HepG2 (cell line): Measurements from ENCODE around the gene TFEB. TPM values are rescaled to one million over a fixed set of nuclear protein-coding genes. Genes with fewer than 3 reads are reported as not detected.

ENCODE experiments used
- ATAC-seq: fragments of 200-7000 bp; cut with Tn5 transposase; 3 replicates; pipeline ENCODE4 v1.9.1; 2020; ENCODE audit warnings: mild to moderate bottlenecking, moderate library complexity
- BruUV-seq: library from RNA; stranded (reverse); fragments of 400-500 nt; replicated peaks from 2 replicates; lab custom pipeline; 2021; lab: Mats Ljungman, UMichigan
- CTCF ChIA-PET: fragments of 300-600 bp; formaldehyde crosslinking; extraction: SDS; loops from one replicate; lab custom pipeline; 2021; ENCODE audit warnings: low total read pairs, inconsistent platforms, low intra/inter-chr PET ratio; lab: Yijun Ruan, JAX
- POLR2A ChIA-PET: fragments of 350-600 bp; sonication (Branson Sonifier 250); formaldehyde crosslinking; loops from one replicate; lab custom pipeline; 2020; ENCODE audit warnings: antibody characterized with exemption, inconsistent platforms; lab: Yijun Ruan, JAX
- DNase-seq: peaks from one replicate; pipeline ENCODE4 v3.0.0-alpha.2; 2015; ENCODE audit warnings: low spot score
- FAIRE-seq: peaks from 3 replicates; lab custom pipeline; 2011; peaks lifted over from hg19 to GRCh38; lab: Jason Lieb, UNC
- H2AFZ ChIP-seq: one replicate; pipeline ENCODE4 v1.6.1; 2011; ENCODE audit warnings: low read length, inconsistent platforms
- H3K27ac ChIP-seq: fragments of 300-600 bp; 3 replicates; pipeline ENCODE4 v1.8.0; 2011; ENCODE audit warnings: mixed run types, mild to moderate bottlenecking, mixed read lengths, low read length, inconsistent platforms; ENCODE audit not compliant: insufficient read depth; ENCODE audit errors: extremely low read length
- H3K27me3 ChIP-seq, 2 experiments: fragments of 200-600 bp in 1 of 2; 2 replicates in 1 of 2; 3 replicates in 1 of 2; pipeline versions ENCODE4 v1.6.0 to v1.8.0; 2011; ENCODE audit warnings: low read length in 2 of 2, mild to moderate bottlenecking in 2 of 2, moderate library complexity in 2 of 2, inconsistent platforms in 1 of 2; ENCODE audit not compliant: insufficient read depth in 2 of 2, control insufficient read depth in 1 of 2
- H3K36me3 ChIP-seq, 2 experiments: fragments of 200-600 bp in 1 of 2; replicated peaks in 1 of 2; 2 replicates in 1 of 2; 3 replicates in 1 of 2; pipeline versions ENCODE4 v1.5.1 to v1.8.0; 2011; ENCODE audit warnings: low read length in 2 of 2, inconsistent platforms in 1 of 2; ENCODE audit not compliant: insufficient read depth in 2 of 2, control insufficient read depth in 1 of 2
- H3K4me1 ChIP-seq: 2 replicates; pipeline ENCODE4 v1.5.1; 2012; ENCODE audit warnings: low read length, inconsistent platforms; ENCODE audit not compliant: insufficient read depth
- H3K4me2 ChIP-seq: 2 replicates; pipeline ENCODE4 v1.6.0; 2011; ENCODE audit warnings: low read depth, low read length, inconsistent platforms
- H3K4me3 ChIP-seq, 3 experiments: fragments of 200-600 bp in 1 of 3; sonication (generic), shearing (Covaris generic) in 1 of 3; replicated peaks in 1 of 3; 2 replicates each; pipeline ENCODE4 v1.5.1; 2011 to 2016; ENCODE audit warnings: low read length in 3 of 3, inconsistent platforms in 2 of 3, low read depth in 2 of 3, mild to moderate bottlenecking in 2 of 3, control low read depth in 1 of 3, mixed read lengths in 1 of 3; ENCODE audit not compliant: insufficient read depth in 1 of 3
- H3K79me2 ChIP-seq: one replicate; pipeline ENCODE4 v1.6.1; 2011; ENCODE audit warnings: low read length, inconsistent platforms; ENCODE audit not compliant: insufficient read depth
- H3K9ac ChIP-seq: 2 replicates; pipeline ENCODE4 v1.6.0; 2011; ENCODE audit warnings: mild to moderate bottlenecking, low read depth, low read length, inconsistent platforms; ENCODE audit not compliant: insufficient read depth
- H3K9me3 ChIP-seq: 2 replicates; pipeline ENCODE4 v1.5.1; 2012; ENCODE audit warnings: mild to moderate bottlenecking, low read length
- H4K20me1 ChIP-seq: 2 replicates; pipeline ENCODE4 v1.6.0; 2011; ENCODE audit warnings: inconsistent platforms, mild to moderate bottlenecking, low read length, moderate library complexity; ENCODE audit not compliant: insufficient read depth
- ATF5 ChIP-seq: sonication (generic); formaldehyde crosslinking; IDR thresholded peaks from 2 replicates; pipeline ENCODE4 v1.4.0; 2020; ENCODE audit warnings: mild to moderate bottlenecking, low read depth, missing genetic modification reagents
- CBX5 ChIP-seq: sonication (generic); formaldehyde crosslinking; IDR thresholded peaks from 2 replicates; pipeline ENCODE4 v1.4.0; 2020; ENCODE audit warnings: missing genetic modification reagents, borderline replicate concordance
- CCDC6 ChIP-seq: sonication (generic); formaldehyde crosslinking; IDR thresholded peaks from 2 replicates; pipeline ENCODE4 v1.8.1; 2022; ENCODE audit warnings: mild to moderate bottlenecking, missing genetic modification reagents, moderate library complexity
- HNF1B ChIP-seq: sonication (generic); formaldehyde crosslinking; IDR thresholded peaks from 2 replicates; pipeline ENCODE4 v1.5.1; 2020; ENCODE audit warnings: mild to moderate bottlenecking, moderate library complexity, missing genetic modification reagents
- HNRNPK ChIP-seq: fragments of 200-400 bp; formaldehyde crosslinking; IDR thresholded peaks from 2 replicates; pipeline ENCODE4 v1.6.1; 2018; ENCODE audit warnings: low read length, low read depth, moderate library complexity, mild to moderate bottlenecking; ENCODE audit not compliant: poor library complexity, severe bottlenecking
- JUND ChIP-seq: sonication (generic); formaldehyde crosslinking; IDR thresholded peaks from 2 replicates; pipeline ENCODE4 v1.8.0; 2022; ENCODE audit warnings: mild to moderate bottlenecking, missing genetic modification reagents
- KAT8 ChIP-seq: IDR thresholded peaks from 2 replicates; pipeline ENCODE4 v1.6.1; 2016; ENCODE audit warnings: missing genetic modification reagents, missing compliant biosample characterization
- KLF11 ChIP-seq: IDR thresholded peaks from 2 replicates; pipeline ENCODE4 v1.6.1; 2016; ENCODE audit warnings: missing compliant biosample characterization
- MAZ ChIP-seq, 2 experiments: sonication (generic) in 1 of 2; formaldehyde crosslinking in 1 of 2; IDR thresholded peaks; 2 replicates each; pipeline versions ENCODE4 v1.5.0 to v1.6.1; 2012 to 2020; ENCODE audit warnings: low read depth in 2 of 2, mild to moderate bottlenecking in 2 of 2, borderline replicate concordance in 1 of 2, improper control_type of control experiment in 1 of 2, low read length in 1 of 2, missing genetic modification reagents in 1 of 2, moderate library complexity in 1 of 2
- RFXAP ChIP-seq: sonication (generic); formaldehyde crosslinking; IDR thresholded peaks from 2 replicates; pipeline ENCODE4 v1.4.0; 2020; ENCODE audit warnings: missing genetic modification reagents, borderline replicate concordance
- SNAPC5 ChIP-seq: sonication (generic); formaldehyde crosslinking; IDR thresholded peaks from 2 replicates; pipeline ENCODE4 v1.8.1; 2023; ENCODE audit warnings: mild to moderate bottlenecking, missing genetic modification reagents, borderline replicate concordance
- TP53 ChIP-seq: sonication (generic); formaldehyde crosslinking; conservative IDR thresholded peaks from 2 replicates; pipeline ENCODE4 v1.4.0; 2020; ENCODE audit warnings: missing genetic modification reagents
- ZBTB4 ChIP-seq: sonication (generic); formaldehyde crosslinking; IDR thresholded peaks from 2 replicates; pipeline ENCODE4 v1.4.0; 2020; ENCODE audit warnings: missing genetic modification reagents, mild to moderate bottlenecking, borderline replicate concordance
- ZNF260 ChIP-seq: sonication (generic); formaldehyde crosslinking; IDR thresholded peaks from 2 replicates; pipeline ENCODE4 v1.4.0; 2020; ENCODE audit warnings: missing genetic modification reagents, low read depth, mild to moderate bottlenecking, borderline replicate concordance
- ZNF501 ChIP-seq: sonication (generic); formaldehyde crosslinking; IDR thresholded peaks from 2 replicates; pipeline ENCODE4 v1.5.1; 2020; ENCODE audit warnings: mild to moderate bottlenecking, moderate library complexity, missing genetic modification reagents
- ZNF547 ChIP-seq: sonication (generic); formaldehyde crosslinking; IDR thresholded peaks from 2 replicates; pipeline ENCODE4 v1.5.1; 2020; ENCODE audit warnings: mild to moderate bottlenecking, missing genetic modification reagents
- ZNF639 ChIP-seq: conservative IDR thresholded peaks from 2 replicates; pipeline ENCODE4 v1.6.1; 2018; ENCODE audit warnings: missing genetic modification reagents
- WGBS: methylation state at CpG from one replicate; pipeline ENCODE4 v1.1.6; 2017; ENCODE audit warnings: low lambda C conversion rate; 5-methylcytosine and 5-hydroxymethylcytosine counted together
- in situ Hi-C: cut with HindIII; loops from 2 replicates; pipeline ENCODE4 v1.10.0; 2017; ENCODE audit warnings: low pct_unique_long_range_greater_than_20kb; ENCODE audit not compliant: extremely low pct_ligation_motif_present
- intact Hi-C: fragments of 100-400 bp; cut with micrococcal nuclease; formaldehyde crosslinking; loops from one replicate; pipeline ENCODE4 v1.10.0; 2022; ENCODE audit not compliant: unreplicated experiment
- polyA plus RNA-seq, 8 experiments: library from polyadenylated mRNA; depleted of rRNA in 3 of 8; stranded (reverse) in 7 of 8; unstranded in 1 of 8; fragments of >200 nt; fragmentation: Illumina TruSeq in 4 of 8; extraction: Trizol in 4 of 8; gene quantifications; 2 replicates each; pipeline versions ENCODE4 v1.2.1 to v1.2.3, GENCODE V29; 2011 to 2016; ENCODE audit warnings: low read depth in 4 of 8, missing spikeins in 1 of 8, mixed read lengths in 1 of 8; ENCODE audit not compliant: insufficient read depth in 1 of 8
- total RNA-seq, 5 experiments: library from RNA; depleted of rRNA; stranded (reverse); fragments of >200 nt; fragmentation: Illumina TruSeq; extraction: Trizol; gene quantifications; 2 replicates each; pipeline ENCODE4 v1.2.3, GENCODE V29; 2016; ENCODE audit warnings: low read depth in 1 of 5

Gene TFEB
- total and polyA plus RNA-seq, 2 of the 13 experiments (the other 11 are each of a cell fraction or from before 2014, with no cell fraction given), result 13.3 to 18.7 TPM

GRCh38 chr6:41641352-41641925 is 94.0 kb downstream of the TFEB start:
- Histone ChIP-seq H2AFZ (no peak overlapping the region), H3K27ac (no peak overlapping the region), H3K4me3 (no peak overlapping the region), H3K4me1 (peaks cover 61% of the 10 kb centered on the region), H3K9me3 (no peaks in the 10 kb centered on the region), H4K20me1 (no peaks in the 10 kb centered on the region), H3K36me3 (no peaks in the 10 kb centered on the region), H3K27me3 (peaks cover 8 to 90% of the 10 kb centered on the region in 2 experiments; a peak in 4 of 5 replicates), H3K9ac (no peak overlapping the region), H3K79me2 (no peaks in the 10 kb centered on the region), H3K4me2 (no peak overlapping the region)
- DNase-seq (no peak), FAIRE-seq (no peak), ATAC-seq (no peak)
- in situ Hi-C loops, result no loop called here
- no TSS peak for BruUV-seq
- WGBS, result 73% methylated on average over 8 of the region's 9 CpGs
- CTCF ChIA-PET, result no interaction called here
- intact Hi-C loops, result no loop called here
- POLR2A ChIA-PET, result no interaction called here
- TF ChIP-seq CBX5 (CRISPR knock-in tag) (no peak), ZNF547 (CRISPR knock-in tag) (no peak), SNAPC5 (CRISPR knock-in tag) (no peak), KLF11 (CRISPR knock-in tag) (no peak), RFXAP (CRISPR knock-in tag) (no peak), MAZ (IDR thresholded peaks at IDR 0.05; ENCODE audit: borderline replicate concordance, low read depth, low read length) (no peak), MAZ (CRISPR knock-in tag; IDR thresholded peaks at IDR 0.05; ENCODE audit: low read depth) (no peak), TP53 (CRISPR knock-in tag) (no peak), ZBTB4 (CRISPR knock-in tag) (no peak), KAT8 (CRISPR knock-in tag) (no peak), ATF5 (no peak), HNRNPK (no peak), ZNF639 (CRISPR knock-in tag) (no peak), ZNF501 (CRISPR knock-in tag) (no peak), CCDC6 (CRISPR knock-in tag) (no peak), HNF1B (CRISPR knock-in tag) (no peak), ZNF260 (CRISPR knock-in tag) (no peak), JUND (CRISPR knock-in tag) (no peak)
